Testis (tissue), 2 donors: ENCODE measurements around the gene LRRC27.

ENCODE experiments used
- POLR2A ChIP-seq: fragments of 450-650 bp; IDR thresholded peaks from one replicate; pipeline ENCODE4 v1.6.1; 2017; ENCODE audit warnings: antibody characterized with exemption, mild to moderate bottlenecking, moderate library complexity
- TF ChIP-seq, protein P1 (sequence below), 3 experiments: fragments of 450-650 bp in 2 of 3; fragments of 200-600 bp in 1 of 3; sonication (generic) in 1 of 3; IDR thresholded peaks; one replicate each; pipeline ENCODE4 v1.5.1; 2016 to 2019; ENCODE audit warnings: antibody characterized with exemption in 3 of 3, mild to moderate bottlenecking in 2 of 3, moderate library complexity in 1 of 3

DNA sequence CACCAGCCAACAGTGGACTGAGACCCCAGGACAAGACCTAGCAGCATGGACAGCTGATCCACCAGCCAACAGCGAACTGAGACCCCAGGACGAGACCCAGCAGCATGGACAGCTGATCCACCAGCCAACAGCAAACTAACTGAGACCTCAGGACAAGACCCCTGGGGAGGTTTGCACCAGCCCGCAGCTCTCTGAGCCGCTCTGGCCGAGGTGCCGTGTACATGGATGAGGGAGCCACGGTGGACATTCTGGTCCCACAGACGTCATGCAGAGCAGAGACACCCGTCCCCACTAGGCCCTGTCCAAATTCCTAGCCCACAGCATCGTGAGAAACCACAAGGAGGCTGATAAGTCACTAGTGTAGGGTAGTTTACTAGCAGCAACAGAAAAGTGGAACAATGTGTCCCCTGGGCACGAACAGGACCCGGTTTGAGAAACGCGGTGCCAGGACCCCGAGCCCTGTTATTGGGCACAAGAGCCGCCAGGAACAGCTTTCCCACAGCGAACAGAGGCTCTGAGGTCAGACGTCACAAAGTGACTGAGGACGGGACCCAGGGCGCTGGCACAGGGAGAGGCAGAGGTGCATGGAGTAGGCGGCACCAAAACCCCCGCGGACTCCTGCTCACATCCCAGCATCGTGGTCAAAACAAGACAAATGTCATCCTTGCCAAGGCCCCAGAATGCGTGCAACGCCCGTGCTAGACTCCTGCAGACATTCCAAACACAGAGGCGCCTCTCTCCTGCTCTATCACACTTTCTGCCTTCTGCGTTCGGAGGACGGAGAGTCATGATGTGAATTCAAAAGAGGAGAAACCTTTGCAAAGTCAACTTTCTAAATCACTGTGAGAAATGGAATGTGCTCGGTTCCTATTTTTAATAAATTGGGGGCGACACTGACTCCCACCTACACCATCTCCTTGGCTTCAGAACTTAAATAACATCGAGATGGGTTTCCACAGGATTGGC is 32.3 kb upstream of the LRRC27 start:
- TF ChIP-seq POLR2A, result no peak
- TF ChIP-seq, protein P1, sequence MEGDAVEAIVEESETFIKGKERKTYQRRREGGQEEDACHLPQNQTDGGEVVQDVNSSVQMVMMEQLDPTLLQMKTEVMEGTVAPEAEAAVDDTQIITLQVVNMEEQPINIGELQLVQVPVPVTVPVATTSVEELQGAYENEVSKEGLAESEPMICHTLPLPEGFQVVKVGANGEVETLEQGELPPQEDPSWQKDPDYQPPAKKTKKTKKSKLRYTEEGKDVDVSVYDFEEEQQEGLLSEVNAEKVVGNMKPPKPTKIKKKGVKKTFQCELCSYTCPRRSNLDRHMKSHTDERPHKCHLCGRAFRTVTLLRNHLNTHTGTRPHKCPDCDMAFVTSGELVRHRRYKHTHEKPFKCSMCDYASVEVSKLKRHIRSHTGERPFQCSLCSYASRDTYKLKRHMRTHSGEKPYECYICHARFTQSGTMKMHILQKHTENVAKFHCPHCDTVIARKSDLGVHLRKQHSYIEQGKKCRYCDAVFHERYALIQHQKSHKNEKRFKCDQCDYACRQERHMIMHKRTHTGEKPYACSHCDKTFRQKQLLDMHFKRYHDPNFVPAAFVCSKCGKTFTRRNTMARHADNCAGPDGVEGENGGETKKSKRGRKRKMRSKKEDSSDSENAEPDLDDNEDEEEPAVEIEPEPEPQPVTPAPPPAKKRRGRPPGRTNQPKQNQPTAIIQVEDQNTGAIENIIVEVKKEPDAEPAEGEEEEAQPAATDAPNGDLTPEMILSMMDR (IDR thresholded peaks at IDR 0.05), result no peak
